ENCODE results near the gene AMIGO3.
"Not testable (repeated sequence)": the region's sequence is repeated elsewhere in the genome, so short reads cannot be mapped to it uniquely, and the experiment has no call there.

GRCh38 chr3:49690856-49691255 is 28.6 kb downstream of the AMIGO3 start:
- not testable (repeated sequence) for TF ChIP-seq CTCF (IDR thresholded peaks at IDR 0.05); ZFX (IDR thresholded peaks at IDR 0.05; ENCODE audit: borderline replicate concordance)
